ENCODE data around the gene SRP19.
"Not testable (repeated sequence)": the region's sequence is repeated elsewhere in the genome, so short reads cannot be mapped to it uniquely, and the experiment has no call there.

Gene SRP19

GRCh38 chr5:112866739-112867138 lies 5.7 kb downstream of the SRP19 start:
- DNase-seq: no peak
- intact Hi-C loops (cut with DNase I): no loop called here

GRCh38 chr5:112867411-112867810 lies 6.3 kb downstream of the SRP19 start:
- intact Hi-C loops (cut with DNase I): no loop called here
- no peak for DNase-seq

GRCh38 chr5:112869948-112870347 lies 8.9 kb downstream of the SRP19 start:
- DNase-seq: no peak
- intact Hi-C loops (cut with DNase I): no loop called here

GRCh38 chr5:112870966-112871365 lies 9.9 kb downstream of the SRP19 start:
- DNase-seq: no peak
- intact Hi-C loops (cut with DNase I): no loop called here

GRCh38 chr5:112876362-112876761 lies 15.3 kb downstream of the SRP19 start:
- intact Hi-C loops (cut with DNase I): no loop called here
- no peak for DNase-seq

- intact Hi-C loops (cut with DNase I): no loop called here
- DNase-seq: no peak
Observed at GRCh38 chr5:112878101-112878500, 17.0 kb downstream of the SRP19 start.

GRCh38 chr5:112878760-112879159 lies 17.7 kb downstream of the SRP19 start:
- intact Hi-C loops (cut with DNase I): no loop called here
- no peak for DNase-seq

- intact Hi-C loops (cut with DNase I): no loop called here
- no peak for DNase-seq
Observed at GRCh38 chr5:112880219-112880964, 19.3 kb downstream of the SRP19 start.

GRCh38 chr5:112883192-112883591 lies 22.1 kb downstream of the SRP19 start:
- intact Hi-C loops (cut with DNase I): no loop called here

GRCh38 chr5:112885001-112885400 lies 23.9 kb downstream of the SRP19 start:
- intact Hi-C loops (cut with DNase I): no loop called here
- peak in 40 of 42 donors; percentile 17 to 80 (median 52) for DNase-seq

More at GRCh38 chr5:112883192-112883591, 22.1 kb downstream of the SRP19 start:
- no peak for DNase-seq

- DNase-seq: no peak
Observed at GRCh38 chr5:112886975-112887374, 25.9 kb downstream of the SRP19 start.

GRCh38 chr5:112892066-112892465 lies 31.0 kb downstream of the SRP19 start:
- DNase-seq; intact Hi-C loops (cut with DNase I): not testable (repeated sequence)

More at GRCh38 chr5:112886975-112887374, 25.9 kb downstream of the SRP19 start:
- intact Hi-C loops (cut with DNase I): no loop called here

- intact Hi-C loops (cut with DNase I): no loop called here
- no peak for DNase-seq
Observed at GRCh38 chr5:112892776-112893175, 31.7 kb downstream of the SRP19 start.

GRCh38 chr5:112895682-112896081 lies 34.6 kb downstream of the SRP19 start:
- no peak for DNase-seq
- intact Hi-C loops (cut with DNase I): no loop called here

GRCh38 chr5:112902561-112902960 lies 41.5 kb downstream of the SRP19 start:
- intact Hi-C loops (cut with DNase I): no loop called here
- no peak for DNase-seq

GRCh38 chr5:112904996-112905395 lies 43.9 kb downstream of the SRP19 start:
- peak in 1 of 42 donors; percentile 12 for DNase-seq

GRCh38 chr5:112906637-112907036 lies 45.5 kb downstream of the SRP19 start:
- peak in 1 of 42 donors; percentile 28 for DNase-seq
- intact Hi-C loops (cut with DNase I): no loop called here

More at GRCh38 chr5:112904996-112905395, 43.9 kb downstream of the SRP19 start:
- intact Hi-C loops (cut with DNase I): not testable (repeated sequence)

GRCh38 chr5:112907166-112907631 lies 46.1 kb downstream of the SRP19 start:
- peak in 1 of 42 donors; percentile 41 for DNase-seq
- intact Hi-C loops (cut with DNase I): no loop called here

GRCh38 chr5:112908854-112909253 lies 47.8 kb downstream of the SRP19 start:
- no peak for DNase-seq
- intact Hi-C loops (cut with DNase I): no loop called here

GRCh38 chr5:112910529-112910928 lies 49.4 kb downstream of the SRP19 start:
- DNase-seq: no peak
- intact Hi-C loops (cut with DNase I): no loop called here

- intact Hi-C loops (cut with DNase I): no loop called here
- peak in 1 of 42 donors; percentile 40 for DNase-seq
Observed at GRCh38 chr5:112914584-112914983, 53.5 kb downstream of the SRP19 start.
